WTC11 (cell line): Measurements from ENCODE around the gene GLYAT. TPM values are rescaled to one million over a fixed set of nuclear protein-coding genes. Genes with fewer than 3 reads are reported as not detected.

ENCODE experiments used
- ATAC-seq: fragments of 200-7000 bp; cut with Tn5 transposase; 2 replicates; pipeline ENCODE4 v1.10.0; 2021; ENCODE audit warnings: mild to moderate bottlenecking, moderate library complexity
- CTCF ChIA-PET: fragments of 300-600 bp; sonication (Branson Sonifier 250); formaldehyde crosslinking; loops from one replicate; lab custom pipeline; 2021; ENCODE audit warnings: antibody characterized with exemption; lab: Charles Lee
- POLR2A ChIA-PET: fragments of 350-600 bp; sonication (Branson Sonifier 250); formaldehyde crosslinking; loops from one replicate; lab custom pipeline; 2021; ENCODE audit warnings: antibody characterized with exemption; lab: Charles Lee
- DNase-seq: peaks from one replicate; pipeline ENCODE4 v3.0.0; 2021; ENCODE audit warnings: low spot score
- H3K27ac Mint-ChIP-seq: 2 replicates; pipeline ENCODE4 v1.8.0; 2021; ENCODE audit warnings: mixed read lengths
- H3K27me3 Mint-ChIP-seq: 2 replicates; pipeline ENCODE4 v1.8.0; 2021; ENCODE audit warnings: low read depth, mild to moderate bottlenecking, moderate library complexity, mixed read lengths
- H3K36me3 Mint-ChIP-seq: 2 replicates; pipeline ENCODE4 v1.8.0; 2021; ENCODE audit warnings: mixed read lengths
- H3K4me1 Mint-ChIP-seq: 2 replicates; pipeline ENCODE4 v1.8.0; 2022; ENCODE audit warnings: mixed read lengths
- H3K4me3 Mint-ChIP-seq: 2 replicates; pipeline ENCODE4 v1.8.0; 2021; ENCODE audit warnings: mild to moderate bottlenecking, moderate library complexity, mixed read lengths
- H3K9me3 Mint-ChIP-seq: 2 replicates; pipeline ENCODE4 v1.8.0; 2021; ENCODE audit warnings: mixed read lengths
- ELF4 ChIP-seq: sonication (generic); formaldehyde crosslinking; IDR thresholded peaks from 2 replicates; pipeline ENCODE4 v1.8.1; 2022; ENCODE audit warnings: low read depth, mild to moderate bottlenecking, moderate library complexity, missing genetic modification reagents
- FOXK1 ChIP-seq: sonication (generic); formaldehyde crosslinking; IDR thresholded peaks from 2 replicates; pipeline ENCODE4 v1.8.0; 2022; ENCODE audit warnings: mild to moderate bottlenecking, moderate library complexity, missing genetic modification reagents
- GRHL2 ChIP-seq: fragments of 250-450 bp; sonication (Bioruptor Pico); IDR thresholded peaks from 2 replicates; pipeline ENCODE4 v1.8.0; 2022; ENCODE audit warnings: mild to moderate bottlenecking, moderate library complexity; ENCODE audit not compliant: insufficient replicate concordance, severe bottlenecking
- GTF2I ChIP-seq: fragments of 250-450 bp; sonication (Bioruptor Pico); conservative IDR thresholded peaks from 2 replicates; pipeline ENCODE4 v1.4.0; 2021; ENCODE audit warnings: mild to moderate bottlenecking
- MXD4 ChIP-seq: fragments of 250-450 bp; sonication (Bioruptor Pico); IDR thresholded peaks from 2 replicates; pipeline ENCODE4 v1.8.0; 2021; ENCODE audit warnings: mild to moderate bottlenecking, moderate library complexity, borderline replicate concordance
- NFATC4 ChIP-seq: fragments of 250-450 bp; sonication (Bioruptor Pico); IDR thresholded peaks from 2 replicates; pipeline ENCODE4 v1.9.0; 2021; ENCODE audit warnings: mild to moderate bottlenecking
- NR3C1 ChIP-seq: sonication (generic); formaldehyde crosslinking; conservative IDR thresholded peaks from 2 replicates; pipeline ENCODE4 v1.8.1; 2023; ENCODE audit warnings: low read depth, mild to moderate bottlenecking, missing genetic modification reagents
- RORB ChIP-seq: fragments of 250-450 bp; sonication (Bioruptor Pico); IDR thresholded peaks from 2 replicates; pipeline ENCODE4 v1.9.0; 2021; ENCODE audit warnings: mild to moderate bottlenecking
- ZNF317 ChIP-seq: sonication (generic); formaldehyde crosslinking; IDR thresholded peaks from 2 replicates; pipeline ENCODE4 v1.8.1; 2023; ENCODE audit warnings: low read depth, mild to moderate bottlenecking, moderate library complexity, missing genetic modification reagents, borderline replicate concordance
- total RNA-seq: library from RNA; stranded (reverse); gene quantifications from 3 replicates; pipeline ENCODE4 v1.2.3, GENCODE V29; 2021
- TF ChIP-seq, protein P1 (sequence below): fragments of 250-450 bp; sonication (Bioruptor Pico); IDR thresholded peaks from 2 replicates; pipeline ENCODE4 v1.9.0; 2021; ENCODE audit warnings: mild to moderate bottlenecking, borderline replicate concordance
- TF ChIP-seq, protein P2 (sequence below): sonication (generic); formaldehyde crosslinking; IDR thresholded peaks from 2 replicates; pipeline ENCODE4 v1.8.1; 2023; ENCODE audit warnings: mild to moderate bottlenecking, missing genetic modification reagents, borderline replicate concordance
- TF ChIP-seq, protein P3 (sequence below): sonication (generic); formaldehyde crosslinking; IDR thresholded peaks from 2 replicates; pipeline ENCODE4 v1.8.1; 2022; ENCODE audit warnings: missing genetic modification reagents, borderline replicate concordance
- TF ChIP-seq, protein P4 (sequence below): sonication (generic); formaldehyde crosslinking; IDR thresholded peaks from 2 replicates; pipeline ENCODE4 v1.8.1; 2022; ENCODE audit warnings: mild to moderate bottlenecking, missing genetic modification reagents, moderate library complexity, borderline replicate concordance

GLYAT gene
- total RNA-seq, 1 experiment from 2014 or later, result not detected

DNA sequence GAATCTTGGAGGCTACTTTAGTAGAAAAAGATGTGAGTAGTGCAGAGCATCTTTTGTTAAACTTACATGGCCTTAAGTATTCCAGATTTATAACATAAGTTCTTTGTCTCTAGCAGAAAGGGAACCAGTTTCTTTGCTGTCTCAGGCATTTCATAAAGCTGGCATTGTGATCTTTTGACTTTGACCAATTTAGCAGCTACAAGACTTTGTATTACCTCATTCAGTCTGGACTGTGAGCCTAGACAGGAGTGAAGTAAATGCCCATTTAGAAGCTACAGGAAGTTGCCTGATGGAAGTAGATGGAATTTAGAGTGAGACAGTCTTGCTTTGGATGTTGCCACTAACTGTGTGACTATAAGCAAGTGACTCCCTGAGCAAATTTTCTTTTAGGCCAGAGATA lies 25.7 kb upstream of the GLYAT start (continued):
- TF ChIP-seq, protein P1, sequence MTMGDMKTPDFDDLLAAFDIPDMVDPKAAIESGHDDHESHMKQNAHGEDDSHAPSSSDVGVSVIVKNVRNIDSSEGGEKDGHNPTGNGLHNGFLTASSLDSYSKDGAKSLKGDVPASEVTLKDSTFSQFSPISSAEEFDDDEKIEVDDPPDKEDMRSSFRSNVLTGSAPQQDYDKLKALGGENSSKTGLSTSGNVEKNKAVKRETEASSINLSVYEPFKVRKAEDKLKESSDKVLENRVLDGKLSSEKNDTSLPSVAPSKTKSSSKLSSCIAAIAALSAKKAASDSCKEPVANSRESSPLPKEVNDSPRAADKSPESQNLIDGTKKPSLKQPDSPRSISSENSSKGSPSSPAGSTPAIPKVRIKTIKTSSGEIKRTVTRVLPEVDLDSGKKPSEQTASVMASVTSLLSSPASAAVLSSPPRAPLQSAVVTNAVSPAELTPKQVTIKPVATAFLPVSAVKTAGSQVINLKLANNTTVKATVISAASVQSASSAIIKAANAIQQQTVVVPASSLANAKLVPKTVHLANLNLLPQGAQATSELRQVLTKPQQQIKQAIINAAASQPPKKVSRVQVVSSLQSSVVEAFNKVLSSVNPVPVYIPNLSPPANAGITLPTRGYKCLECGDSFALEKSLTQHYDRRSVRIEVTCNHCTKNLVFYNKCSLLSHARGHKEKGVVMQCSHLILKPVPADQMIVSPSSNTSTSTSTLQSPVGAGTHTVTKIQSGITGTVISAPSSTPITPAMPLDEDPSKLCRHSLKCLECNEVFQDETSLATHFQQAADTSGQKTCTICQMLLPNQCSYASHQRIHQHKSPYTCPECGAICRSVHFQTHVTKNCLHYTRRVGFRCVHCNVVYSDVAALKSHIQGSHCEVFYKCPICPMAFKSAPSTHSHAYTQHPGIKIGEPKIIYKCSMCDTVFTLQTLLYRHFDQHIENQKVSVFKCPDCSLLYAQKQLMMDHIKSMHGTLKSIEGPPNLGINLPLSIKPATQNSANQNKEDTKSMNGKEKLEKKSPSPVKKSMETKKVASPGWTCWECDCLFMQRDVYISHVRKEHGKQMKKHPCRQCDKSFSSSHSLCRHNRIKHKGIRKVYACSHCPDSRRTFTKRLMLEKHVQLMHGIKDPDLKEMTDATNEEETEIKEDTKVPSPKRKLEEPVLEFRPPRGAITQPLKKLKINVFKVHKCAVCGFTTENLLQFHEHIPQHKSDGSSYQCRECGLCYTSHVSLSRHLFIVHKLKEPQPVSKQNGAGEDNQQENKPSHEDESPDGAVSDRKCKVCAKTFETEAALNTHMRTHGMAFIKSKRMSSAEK, result no peak
- TF ChIP-seq GTF2I, result no peak
- TF ChIP-seq MXD4, result no peak
- TF ChIP-seq, protein P2, sequence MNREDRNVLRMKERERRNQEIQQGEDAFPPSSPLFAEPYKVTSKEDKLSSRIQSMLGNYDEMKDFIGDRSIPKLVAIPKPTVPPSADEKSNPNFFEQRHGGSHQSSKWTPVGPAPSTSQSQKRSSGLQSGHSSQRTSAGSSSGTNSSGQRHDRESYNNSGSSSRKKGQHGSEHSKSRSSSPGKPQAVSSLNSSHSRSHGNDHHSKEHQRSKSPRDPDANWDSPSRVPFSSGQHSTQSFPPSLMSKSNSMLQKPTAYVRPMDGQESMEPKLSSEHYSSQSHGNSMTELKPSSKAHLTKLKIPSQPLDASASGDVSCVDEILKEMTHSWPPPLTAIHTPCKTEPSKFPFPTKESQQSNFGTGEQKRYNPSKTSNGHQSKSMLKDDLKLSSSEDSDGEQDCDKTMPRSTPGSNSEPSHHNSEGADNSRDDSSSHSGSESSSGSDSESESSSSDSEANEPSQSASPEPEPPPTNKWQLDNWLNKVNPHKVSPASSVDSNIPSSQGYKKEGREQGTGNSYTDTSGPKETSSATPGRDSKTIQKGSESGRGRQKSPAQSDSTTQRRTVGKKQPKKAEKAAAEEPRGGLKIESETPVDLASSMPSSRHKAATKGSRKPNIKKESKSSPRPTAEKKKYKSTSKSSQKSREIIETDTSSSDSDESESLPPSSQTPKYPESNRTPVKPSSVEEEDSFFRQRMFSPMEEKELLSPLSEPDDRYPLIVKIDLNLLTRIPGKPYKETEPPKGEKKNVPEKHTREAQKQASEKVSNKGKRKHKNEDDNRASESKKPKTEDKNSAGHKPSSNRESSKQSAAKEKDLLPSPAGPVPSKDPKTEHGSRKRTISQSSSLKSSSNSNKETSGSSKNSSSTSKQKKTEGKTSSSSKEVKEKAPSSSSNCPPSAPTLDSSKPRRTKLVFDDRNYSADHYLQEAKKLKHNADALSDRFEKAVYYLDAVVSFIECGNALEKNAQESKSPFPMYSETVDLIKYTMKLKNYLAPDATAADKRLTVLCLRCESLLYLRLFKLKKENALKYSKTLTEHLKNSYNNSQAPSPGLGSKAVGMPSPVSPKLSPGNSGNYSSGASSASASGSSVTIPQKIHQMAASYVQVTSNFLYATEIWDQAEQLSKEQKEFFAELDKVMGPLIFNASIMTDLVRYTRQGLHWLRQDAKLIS (CRISPR knock-in tag), result no peak

DNA sequence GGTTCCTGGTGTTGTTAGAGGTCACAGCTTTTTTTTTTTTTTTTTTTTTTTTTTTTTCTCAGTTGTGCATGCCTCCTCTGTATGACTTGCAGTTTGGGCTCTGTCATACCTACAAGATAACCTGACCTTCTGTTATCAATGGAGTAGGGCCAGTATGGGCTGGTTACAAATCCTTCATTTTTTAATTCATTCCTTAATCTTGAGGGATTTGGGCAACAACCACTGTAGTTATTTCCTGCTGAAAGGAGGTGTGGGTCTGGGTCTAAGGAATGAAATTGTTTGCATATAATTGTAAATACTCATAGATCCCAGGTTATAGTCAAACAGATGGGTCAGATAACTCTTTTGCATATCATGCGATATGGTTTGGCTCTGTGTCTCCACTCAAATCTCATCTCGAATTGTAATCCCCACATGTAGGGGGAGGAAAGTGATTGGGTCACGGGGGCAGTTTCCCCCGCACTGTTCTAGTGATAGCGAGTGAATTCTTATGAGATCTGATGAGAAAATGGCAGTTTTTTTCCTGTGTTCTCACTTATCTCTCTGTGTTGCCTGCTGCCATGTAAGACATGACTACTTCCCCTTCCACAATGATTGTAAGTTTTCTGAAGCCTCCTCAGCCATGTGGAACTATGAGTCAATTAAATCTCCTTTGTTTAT lies 14.1 kb upstream of the GLYAT start:
- TF ChIP-seq NR3C1 (CRISPR knock-in tag), result no peak
- no peak for TF ChIP-seq GRHL2
- TF ChIP-seq, protein P1, result no peak
- TF ChIP-seq RORB (CRISPR knock-in tag), result no peak
- TF ChIP-seq, protein P3, sequence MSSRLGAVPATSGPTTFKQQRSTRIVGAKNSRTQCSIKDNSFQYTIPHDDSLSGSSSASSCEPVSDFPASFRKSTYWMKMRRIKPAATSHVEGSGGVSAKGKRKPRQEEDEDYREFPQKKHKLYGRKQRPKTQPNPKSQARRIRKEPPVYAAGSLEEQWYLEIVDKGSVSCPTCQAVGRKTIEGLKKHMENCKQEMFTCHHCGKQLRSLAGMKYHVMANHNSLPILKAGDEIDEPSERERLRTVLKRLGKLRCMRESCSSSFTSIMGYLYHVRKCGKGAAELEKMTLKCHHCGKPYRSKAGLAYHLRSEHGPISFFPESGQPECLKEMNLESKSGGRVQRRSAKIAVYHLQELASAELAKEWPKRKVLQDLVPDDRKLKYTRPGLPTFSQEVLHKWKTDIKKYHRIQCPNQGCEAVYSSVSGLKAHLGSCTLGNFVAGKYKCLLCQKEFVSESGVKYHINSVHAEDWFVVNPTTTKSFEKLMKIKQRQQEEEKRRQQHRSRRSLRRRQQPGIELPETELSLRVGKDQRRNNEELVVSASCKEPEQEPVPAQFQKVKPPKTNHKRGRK, result no peak
- no peak for TF ChIP-seq ZNF317
- no peak for TF ChIP-seq FOXK1 (CRISPR knock-in tag)
- TF ChIP-seq ELF4 (CRISPR knock-in tag), result no peak
- TF ChIP-seq, protein P4, sequence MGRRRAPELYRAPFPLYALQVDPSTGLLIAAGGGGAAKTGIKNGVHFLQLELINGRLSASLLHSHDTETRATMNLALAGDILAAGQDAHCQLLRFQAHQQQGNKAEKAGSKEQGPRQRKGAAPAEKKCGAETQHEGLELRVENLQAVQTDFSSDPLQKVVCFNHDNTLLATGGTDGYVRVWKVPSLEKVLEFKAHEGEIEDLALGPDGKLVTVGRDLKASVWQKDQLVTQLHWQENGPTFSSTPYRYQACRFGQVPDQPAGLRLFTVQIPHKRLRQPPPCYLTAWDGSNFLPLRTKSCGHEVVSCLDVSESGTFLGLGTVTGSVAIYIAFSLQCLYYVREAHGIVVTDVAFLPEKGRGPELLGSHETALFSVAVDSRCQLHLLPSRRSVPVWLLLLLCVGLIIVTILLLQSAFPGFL (CRISPR knock-in tag), result no peak
- TF ChIP-seq NFATC4 (CRISPR knock-in tag), result no peak
- CTCF ChIA-PET, result no interaction called here
- POLR2A ChIA-PET, result no interaction called here
- Mint-ChIP-seq H3K27me3 (peaks cover 2% of the 10 kb centered on the region), H3K36me3 (peaks cover 46% of the 10 kb centered on the region), H3K4me1 (no peaks in the 10 kb centered on the region), H3K27ac (no peak overlapping the region), H3K4me3 (no peak overlapping the region), H3K9me3 (peaks cover 79% of the 10 kb centered on the region)
- ATAC-seq, result no peak
- DNase-seq, result no peak
